Dedifferentiated amniotic fluid mesenchymal stem cell (primary cell): ENCODE measurements around the gene MVD.

Experiments
- DNase-seq: peaks from one replicate; pipeline ENCODE4 v3.0.0-alpha.2; 2016; ENCODE audit errors: extremely low spot score

Gene MVD

GRCh38 chr16:88608076-88608475 lies 54.8 kb downstream of the MVD start:
- no peak for DNase-seq

DNA sequence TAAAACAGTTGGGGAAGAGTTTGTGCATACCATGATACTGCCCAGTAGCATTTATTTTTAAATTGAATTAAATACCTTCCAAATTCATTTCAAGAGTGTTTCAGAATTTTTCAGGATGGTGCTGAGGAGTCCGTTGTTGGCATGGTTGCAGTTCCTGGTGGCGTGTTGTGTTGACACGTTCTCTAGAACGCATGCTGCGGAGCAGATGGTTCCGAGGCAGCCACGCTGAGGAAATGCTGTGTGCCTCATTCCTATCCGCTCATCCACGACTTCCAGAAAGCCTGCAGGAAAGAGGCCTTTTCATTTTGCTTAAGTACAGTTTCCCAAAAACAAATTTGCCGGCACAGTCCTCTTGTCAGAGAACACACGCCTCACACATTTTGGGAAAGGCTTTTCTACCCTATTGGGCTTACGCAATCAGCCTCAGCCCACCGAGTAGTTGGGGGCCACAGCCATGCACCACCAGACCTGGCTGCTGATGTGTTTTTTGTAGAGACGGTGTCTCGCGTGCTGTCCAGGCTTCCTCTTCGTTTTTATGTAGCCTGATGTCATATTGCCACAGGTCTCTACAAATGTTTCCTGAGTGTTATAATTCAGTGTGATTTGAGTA lies 56.6 kb downstream of the MVD start:
- no peak for DNase-seq

DNA sequence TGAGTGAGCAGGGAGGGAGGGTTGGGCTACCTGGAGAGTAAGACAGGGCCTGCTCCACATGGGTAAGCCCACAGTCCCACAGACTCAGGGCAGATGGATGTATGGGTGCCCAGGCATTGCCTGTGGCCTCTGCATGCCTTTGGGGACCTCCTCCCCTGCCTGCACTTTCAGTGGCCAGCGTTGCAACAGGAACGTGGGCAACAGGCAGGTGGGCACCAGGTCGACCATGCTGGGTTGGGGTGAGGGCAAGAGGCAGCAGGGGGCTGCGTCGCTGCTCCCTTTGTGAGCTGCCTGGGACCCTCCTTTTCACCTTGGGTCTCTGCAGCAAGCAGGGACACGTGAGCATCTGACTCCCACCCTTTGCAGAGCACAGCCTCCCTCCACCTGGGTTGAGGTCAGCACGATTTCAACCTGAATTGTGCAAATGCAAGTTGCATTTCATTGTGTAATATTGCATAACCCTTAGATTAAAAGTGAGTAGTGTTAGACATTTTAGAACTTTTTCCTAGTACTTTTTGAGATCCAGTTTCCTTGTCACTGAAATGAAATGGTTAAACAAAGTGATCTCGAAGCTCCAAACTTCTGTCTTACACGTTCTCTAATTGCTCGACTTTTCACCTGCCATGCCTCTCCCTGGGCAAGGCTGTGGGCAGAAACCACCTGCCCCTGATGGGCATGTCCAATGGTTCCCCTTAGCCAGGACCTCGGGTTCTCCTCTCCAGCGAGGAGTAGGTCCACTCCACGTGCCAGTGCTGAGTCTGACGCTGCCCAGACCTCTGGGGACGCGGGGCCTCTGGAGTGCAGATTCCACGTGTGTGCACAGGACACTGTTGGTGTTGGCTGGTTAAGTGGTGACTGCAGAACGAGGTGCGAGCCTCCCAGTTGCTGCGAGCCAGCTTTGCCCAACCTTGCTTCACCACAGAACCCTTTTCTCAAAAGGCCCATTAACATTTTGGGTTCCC lies 57.4 kb downstream of the MVD start:
- DNase-seq: no peak

GRCh38 chr16:88602091-88602490 lies 60.8 kb downstream of the MVD start:
- no peak for DNase-seq
